ENCODE results near the gene ZSCAN5C. TPM values are rescaled to one million over a fixed set of nuclear protein-coding genes. Genes with fewer than 3 reads are reported as not detected.

Gene ZSCAN5C, protein sequence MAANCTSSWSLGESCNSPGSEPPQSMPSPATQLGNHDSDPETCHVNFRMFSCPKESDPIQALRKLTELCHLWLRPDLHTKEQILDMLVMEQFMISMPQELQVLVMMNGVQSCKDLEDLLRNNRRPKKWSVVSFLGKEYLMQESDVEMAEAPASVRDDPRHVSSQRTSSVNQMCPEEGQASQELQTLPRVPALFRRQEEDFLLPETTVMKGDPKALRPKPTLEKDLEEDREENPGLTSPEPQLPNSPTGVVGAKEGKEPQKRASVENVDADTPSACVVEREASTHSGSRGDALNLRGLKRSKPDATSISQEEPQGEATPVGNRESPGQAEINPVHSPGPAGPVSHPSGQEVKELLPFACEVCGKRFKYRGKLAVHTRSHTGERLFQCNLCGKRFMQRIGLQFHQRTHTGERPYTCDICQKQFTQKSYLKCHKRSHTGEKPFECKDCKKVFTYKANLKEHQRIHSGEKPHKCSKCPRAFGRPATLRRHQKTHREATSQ
- total RNA-seq (not detected), polyA plus RNA-seq (not detected)

DNA sequence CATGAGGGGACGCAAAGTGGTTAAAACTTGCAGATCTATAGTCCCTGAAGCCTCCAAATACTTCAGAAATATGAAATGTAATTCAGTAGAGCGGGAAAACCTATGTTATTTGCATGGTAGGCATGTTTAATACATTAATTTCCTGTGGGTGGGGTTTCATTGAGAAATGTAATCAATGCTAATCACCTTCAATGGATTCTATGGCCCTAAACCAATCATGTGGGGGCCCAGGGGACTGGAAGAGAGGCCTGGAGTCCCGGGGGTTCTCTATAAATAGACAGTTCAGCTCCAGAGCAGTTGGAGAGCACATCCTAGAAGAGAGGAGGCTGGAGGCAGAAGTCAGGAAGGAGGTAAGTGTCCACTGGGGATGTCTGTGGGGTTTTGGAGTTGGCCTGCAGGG lies at the start of gene ZSCAN5C:
Gene ZSCAN5C, plus strand, starts transcription at position 301 of the 400 bp plus-strand sequence. CDS start 3,641 bp downstream, outside the sequence.
- Mint-ChIP-seq H3K4me1 (no peaks in the 10 kb centered on the region), H3K36me3 (no peaks in the 10 kb centered on the region), H3K4me3 (no peak within 1 kb of the TSS), H3K27ac (no peak within 1 kb of the TSS), H3K27me3 (peaks cover 4 to 12% of the 10 kb centered on the region in 2 donors), H3K9me3 (no peaks in the 10 kb centered on the region)
- H3K4me3 ChIP-seq (ENCODE audit: low read length in 2 of 2), result no peak within 1 kb of the TSS
- intact Hi-C loops (cut with micrococcal nuclease), result no loop called here
- DNase-seq, result no peak
- H3K9me3 ChIP-seq (ENCODE audit: control insufficient read depth in 1 of 2, low read length in 2 of 2), result no peaks in the 10 kb centered on the region
- H3K36me3 ChIP-seq (ENCODE audit: insufficient read depth, low read length), result no peaks in the 10 kb centered on the region
- ChIA-PET POLR2A (ENCODE audit: partially characterized antibody) (no interaction called here), CTCF (ENCODE audit: partially characterized antibody) (no interaction called here)
- no peaks in the 10 kb centered on the region for H3K4me1 ChIP-seq (ENCODE audit: insufficient read depth, low read length)
- H3K27me3 ChIP-seq (ENCODE audit: insufficient read depth, low read length), result no peaks in the 10 kb centered on the region
- H3K27ac ChIP-seq (ENCODE audit: low read depth, low read length), result no peak within 1 kb of the TSS

DNA sequence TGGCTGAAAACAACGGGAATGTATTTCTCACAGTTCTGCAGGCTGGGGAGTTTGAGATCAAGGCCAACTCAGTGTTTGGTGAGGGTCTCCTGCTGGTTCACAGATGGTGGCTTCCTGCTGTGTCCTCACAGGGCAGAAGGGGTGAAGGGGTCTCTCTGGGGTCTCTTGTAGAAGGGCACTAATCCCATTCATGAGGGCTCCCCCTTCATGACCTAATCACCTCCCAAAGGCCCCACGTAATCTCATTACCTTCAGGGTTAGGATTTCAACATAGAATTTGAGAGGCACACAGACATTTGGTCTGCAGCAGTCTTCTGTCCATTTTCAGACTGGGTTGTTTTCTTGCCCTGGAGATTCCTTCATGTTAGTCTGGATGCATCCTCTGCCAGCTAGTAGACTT lies 49.4 kb upstream of the ZSCAN5C start:
- H3K27me3 Mint-ChIP-seq, result no peaks in the 10 kb centered on the region
- H3K4me1 Mint-ChIP-seq, result peaks cover 3 to 14% (median 10%) of the 10 kb centered on the region in 4 donors
- CTCF ChIA-PET (ENCODE audit: partially characterized antibody), result no interaction called here
- peaks cover 38 to 48% of the 10 kb centered on the region in 2 donors for H3K36me3 Mint-ChIP-seq
- no peak overlapping the region for H3K4me3 Mint-ChIP-seq
- Histone ChIP-seq H3K9me3 (ENCODE audit: control insufficient read depth in 1 of 2, low read length in 2 of 2) (no peaks in the 10 kb centered on the region), H3K4me3 (ENCODE audit: low read length in 2 of 2) (no peak overlapping the region), H3K4me1 (ENCODE audit: insufficient read depth, low read length) (no peaks in the 10 kb centered on the region), H3K27ac (ENCODE audit: low read depth, low read length) (no peak overlapping the region), H3K27me3 (ENCODE audit: insufficient read depth, low read length) (no peaks in the 10 kb centered on the region), H3K36me3 (ENCODE audit: insufficient read depth, low read length) (peaks cover 12% of the 10 kb centered on the region)
- intact Hi-C loops (cut with micrococcal nuclease), result no loop called here
- peak overlapping the region in 1 of 7 donors; percentile 65 for H3K27ac Mint-ChIP-seq
- POLR2A ChIA-PET (ENCODE audit: partially characterized antibody), result no interaction called here
- peaks cover 0 to 3% (median 0%) of the 10 kb centered on the region in 8 donors for H3K9me3 Mint-ChIP-seq
- DNase-seq, result no peak

DNA sequence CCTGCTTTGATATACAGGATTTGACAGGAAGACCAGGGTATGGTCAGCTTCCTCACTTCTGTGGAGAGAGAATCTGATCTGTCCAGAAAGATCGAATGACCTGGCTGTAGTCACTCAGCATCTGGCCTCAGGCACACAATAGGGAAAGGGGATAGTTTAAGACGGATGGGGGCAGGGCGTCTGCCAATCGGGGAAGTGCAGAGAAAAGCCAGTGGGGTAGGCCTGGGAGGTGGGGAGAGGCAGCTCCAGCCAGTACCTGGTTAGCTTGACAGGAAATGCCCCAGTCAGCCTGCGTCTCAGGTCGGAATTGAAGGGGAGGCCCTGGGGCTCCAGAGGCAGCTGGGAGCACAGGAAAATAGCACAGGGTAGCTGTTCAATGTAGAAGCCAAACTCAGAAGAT lies 48.6 kb upstream of the ZSCAN5C start:
- no peaks in the 10 kb centered on the region for H3K27me3 ChIP-seq (ENCODE audit: insufficient read depth, low read length)
- no peaks in the 10 kb centered on the region for H3K9me3 ChIP-seq (ENCODE audit: control insufficient read depth in 1 of 2, low read length in 2 of 2)
- H3K4me3 ChIP-seq (ENCODE audit: low read length in 2 of 2), result no peak overlapping the region
- H3K27me3 Mint-ChIP-seq, result no peaks in the 10 kb centered on the region
- H3K4me3 Mint-ChIP-seq, result no peak overlapping the region
- peaks cover 0 to 3% (median 0%) of the 10 kb centered on the region in 8 donors for H3K9me3 Mint-ChIP-seq
- peak overlapping the region in 1 of 7 donors; percentile 57 for H3K27ac Mint-ChIP-seq
- intact Hi-C loops (cut with micrococcal nuclease), result no loop called here
- peaks cover 12% of the 10 kb centered on the region for H3K36me3 ChIP-seq (ENCODE audit: insufficient read depth, low read length)
- no peaks in the 10 kb centered on the region for H3K4me1 ChIP-seq (ENCODE audit: insufficient read depth, low read length)
- no peak for DNase-seq
- no peak overlapping the region for H3K27ac ChIP-seq (ENCODE audit: low read depth, low read length)
- H3K4me1 Mint-ChIP-seq, result peaks cover 2 to 14% (median 10%) of the 10 kb centered on the region in 4 donors
- CTCF ChIA-PET (ENCODE audit: partially characterized antibody), result no interaction called here
- POLR2A ChIA-PET (ENCODE audit: partially characterized antibody), result no interaction called here
- peaks cover 32 to 47% of the 10 kb centered on the region in 2 donors for H3K36me3 Mint-ChIP-seq

DNA sequence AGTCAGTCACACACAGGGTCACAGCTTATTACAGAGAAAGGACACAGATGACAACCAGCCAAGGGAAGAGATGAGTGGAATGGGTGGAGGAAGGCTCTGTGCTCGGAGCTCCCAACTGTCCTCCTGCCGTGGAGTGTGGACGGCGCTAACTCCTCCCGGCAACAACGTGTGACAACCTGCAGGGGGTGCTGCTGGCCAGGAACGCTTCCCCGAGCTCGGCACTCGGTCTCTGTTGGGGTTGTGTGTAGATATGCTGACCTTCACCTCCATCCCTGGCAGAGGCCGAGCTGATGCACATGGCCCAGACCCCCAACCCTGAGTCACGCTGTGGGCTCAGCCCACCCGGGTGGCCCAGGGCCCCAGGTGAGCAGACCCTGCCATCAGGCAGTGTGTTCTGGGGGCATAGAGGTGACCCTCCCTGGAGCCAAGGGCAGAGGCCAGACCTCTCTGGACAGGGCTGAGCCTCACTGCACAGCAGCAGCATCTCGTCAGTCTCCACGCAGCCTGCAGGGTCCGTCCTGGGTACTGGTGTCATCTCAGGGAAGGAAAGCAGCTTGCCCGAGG lies 46.9 kb upstream of the ZSCAN5C start:
- no peak overlapping the region for H3K4me3 ChIP-seq (ENCODE audit: low read length in 2 of 2)
- H3K27me3 ChIP-seq (ENCODE audit: insufficient read depth, low read length), result no peaks in the 10 kb centered on the region
- Mint-ChIP-seq H3K27ac (peak overlapping the region in 1 of 7 donors; percentile 41), H3K36me3 (peaks cover 31 to 46% of the 10 kb centered on the region in 2 donors), H3K27me3 (no peaks in the 10 kb centered on the region), H3K9me3 (no peaks in the 10 kb centered on the region), H3K4me1 (peaks cover 1 to 13% (median 9%) of the 10 kb centered on the region in 4 donors), H3K4me3 (no peak overlapping the region)
- H3K4me1 ChIP-seq (ENCODE audit: insufficient read depth, low read length), result no peaks in the 10 kb centered on the region
- DNase-seq, result no peak
- ChIA-PET CTCF (ENCODE audit: partially characterized antibody) (interaction anchor here (1.2 to 1.3 kb wide), 3 partner anchors 13 to 88 kb away, joined by 3 to 7 read pairs (median 4); no protein-coding TSS in a partner anchor), POLR2A (ENCODE audit: partially characterized antibody) (no interaction called here)
- H3K36me3 ChIP-seq (ENCODE audit: insufficient read depth, low read length), result peaks cover 17% of the 10 kb centered on the region
- no peak overlapping the region for H3K27ac ChIP-seq (ENCODE audit: low read depth, low read length)
- intact Hi-C loops (cut with micrococcal nuclease), result no loop called here
- no peaks in the 10 kb centered on the region for H3K9me3 ChIP-seq (ENCODE audit: control insufficient read depth in 1 of 2, low read length in 2 of 2)

DNA sequence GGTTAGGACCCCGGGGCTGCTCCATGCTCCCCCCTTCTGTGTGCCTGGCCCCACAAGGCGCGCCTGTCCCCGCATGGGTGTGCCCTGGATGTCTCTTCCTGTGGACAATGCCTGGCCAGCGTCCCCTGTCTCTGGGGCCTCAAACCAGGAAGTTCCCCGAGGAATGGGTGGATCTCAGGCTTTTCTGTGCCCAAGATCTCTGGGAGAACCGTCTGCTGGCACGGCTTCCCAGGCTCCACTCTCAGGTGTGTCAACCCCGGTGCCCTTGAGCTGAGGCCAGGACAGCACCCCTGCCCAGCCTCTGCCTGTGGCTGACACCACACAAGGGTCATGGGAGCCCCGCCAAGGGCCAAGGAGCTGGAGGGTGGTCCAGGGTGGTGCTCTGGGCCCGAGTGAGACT lies 45.3 kb upstream of the ZSCAN5C start:
- Histone ChIP-seq H3K27ac (ENCODE audit: low read depth, low read length) (no peak overlapping the region), H3K4me1 (ENCODE audit: insufficient read depth, low read length) (no peaks in the 10 kb centered on the region), H3K27me3 (ENCODE audit: insufficient read depth, low read length) (no peaks in the 10 kb centered on the region), H3K4me3 (ENCODE audit: low read length in 2 of 2) (no peak overlapping the region), H3K9me3 (ENCODE audit: control insufficient read depth in 1 of 2, low read length in 2 of 2) (no peaks in the 10 kb centered on the region), H3K36me3 (ENCODE audit: insufficient read depth, low read length) (peaks cover 17% of the 10 kb centered on the region)
- H3K9me3 Mint-ChIP-seq, result no peaks in the 10 kb centered on the region
- intact Hi-C loops (cut with micrococcal nuclease), result no loop called here
- H3K4me3 Mint-ChIP-seq, result no peak overlapping the region
- H3K27me3 Mint-ChIP-seq, result no peaks in the 10 kb centered on the region
- no peak overlapping the region for H3K27ac Mint-ChIP-seq
- peaks cover 29 to 43% of the 10 kb centered on the region in 2 donors for H3K36me3 Mint-ChIP-seq
- ChIA-PET CTCF (ENCODE audit: partially characterized antibody) (no interaction called here), POLR2A (ENCODE audit: partially characterized antibody) (no interaction called here)
- DNase-seq, result no peak
- peaks cover 1 to 12% (median 8%) of the 10 kb centered on the region in 4 donors for H3K4me1 Mint-ChIP-seq

GRCh38 chr19:56158170-56158757 lies 43.8 kb upstream of the ZSCAN5C start:
- ChIA-PET CTCF (ENCODE audit: partially characterized antibody) (interaction anchor here (0.7 kb wide), 1 partner anchor 13 kb away, joined by 3 read pairs; no protein-coding TSS in a partner anchor), POLR2A (ENCODE audit: partially characterized antibody) (no interaction called here)
- no peaks in the 10 kb centered on the region for H3K9me3 Mint-ChIP-seq
- DNase-seq, result no peak
- H3K27ac Mint-ChIP-seq, result no peak overlapping the region
- H3K4me3 Mint-ChIP-seq, result no peak overlapping the region
- intact Hi-C loops (cut with micrococcal nuclease), result no loop called here
- H3K4me1 Mint-ChIP-seq, result peaks cover 2 to 8% (median 4%) of the 10 kb centered on the region in 4 donors
- H3K27ac ChIP-seq (ENCODE audit: low read depth, low read length), result no peak overlapping the region
- no peaks in the 10 kb centered on the region for H3K4me1 ChIP-seq (ENCODE audit: insufficient read depth, low read length)
- peaks cover 0 to under 1% of the 10 kb centered on the region in 2 donors for H3K27me3 Mint-ChIP-seq
- peaks cover 13% of the 10 kb centered on the region for H3K36me3 ChIP-seq (ENCODE audit: insufficient read depth, low read length)
- no peak overlapping the region for H3K4me3 ChIP-seq (ENCODE audit: low read length in 2 of 2)
- no peaks in the 10 kb centered on the region for H3K9me3 ChIP-seq (ENCODE audit: control insufficient read depth in 1 of 2, low read length in 2 of 2)
- H3K36me3 Mint-ChIP-seq, result peaks cover 29 to 41% of the 10 kb centered on the region in 2 donors
- H3K27me3 ChIP-seq (ENCODE audit: insufficient read depth, low read length), result no peaks in the 10 kb centered on the region

GRCh38 chr19:56159009-56159559 lies 43.0 kb upstream of the ZSCAN5C start:
- CTCF ChIA-PET (ENCODE audit: partially characterized antibody), result no interaction called here
- Histone ChIP-seq H3K36me3 (ENCODE audit: insufficient read depth, low read length) (peaks cover 13% of the 10 kb centered on the region), H3K27me3 (ENCODE audit: insufficient read depth, low read length) (no peaks in the 10 kb centered on the region), H3K9me3 (ENCODE audit: control insufficient read depth in 1 of 2, low read length in 2 of 2) (no peaks in the 10 kb centered on the region), H3K27ac (ENCODE audit: low read depth, low read length) (no peak overlapping the region), H3K4me3 (ENCODE audit: low read length in 2 of 2) (no peak overlapping the region), H3K4me1 (ENCODE audit: insufficient read depth, low read length) (no peaks in the 10 kb centered on the region)
- Mint-ChIP-seq H3K4me3 (no peak overlapping the region), H3K36me3 (peaks cover 25 to 38% of the 10 kb centered on the region in 2 donors), H3K9me3 (no peaks in the 10 kb centered on the region), H3K27me3 (peaks cover 0 to 2% of the 10 kb centered on the region in 2 donors), H3K4me1 (peaks cover 0 to 3% (median 2%) of the 10 kb centered on the region in 4 donors), H3K27ac (peak overlapping the region in 1 of 7 donors; percentile 75)
- POLR2A ChIA-PET (ENCODE audit: partially characterized antibody), result no interaction called here
- DNase-seq, result no peak
- intact Hi-C loops (cut with micrococcal nuclease), result no loop called here

Data from CD4-positive, alpha-beta memory T cell (primary cell).